ENCODE measurements around the gene TXN2. TPM values are rescaled to one million over a fixed set of nuclear protein-coding genes. Genes with fewer than 3 reads are reported as not detected.

The TXN2 gene
- total and polyA plus RNA-seq, 2 of the 4 experiments (the other 2 are of a cell fraction), result 49.6 to 166 TPM

GRCh38 chr22:36486619-36487384 is 5.4 kb upstream of the TXN2 start:
- H3K9ac ChIP-seq (ENCODE audit: low read depth, low read length), result no peak overlapping the region
- H2BK120ac ChIP-seq (ENCODE audit: low read depth, low read length), result no peak overlapping the region
- no peak overlapping the region for H2BK15ac ChIP-seq (ENCODE audit: low read depth, low read length)
- no peak overlapping the region for H4K8ac ChIP-seq (ENCODE audit: low read depth in 2 of 2, low read length in 2 of 2)
- H2BK5ac ChIP-seq (ENCODE audit: low read depth, low read length, poor library complexity, severe bottlenecking), result no peak overlapping the region
- peak; percentile 68 for DNase-seq
- H3K79me1 ChIP-seq (ENCODE audit: low read depth in 1 of 2, low read length in 2 of 2), result peaks cover 0 to 7% of the 10 kb centered on the region in 2 experiments; a peak in 2 of 4 replicates
- WGBS, 2 experiments (ENCODE audit: extremely low coverage in 2 of 2, insufficient read length in 1 of 2), result 75% methylated on average over 2 of the region's 13 CpGs; no CpG with 5 or more reads in 1 of the 2 experiments
- peaks cover 4% of the 10 kb centered on the region; the same call in 1 of the 2 replicates for H3K36me3 ChIP-seq (ENCODE audit: control insufficient read depth, insufficient read depth, low read length)
- in situ Hi-C loops (cut with MboI; ENCODE audit: low sequenced_read_pairs) (loop anchor here (5.0 to 10.0 kb wide), 2 partner anchors 292 to 345 kb away; no protein-coding TSS in a partner anchor), dilution Hi-C loops (cut with HindIII; ENCODE audit: low sequenced_read_pairs, unreplicated experiment) (no loop called here), intact Hi-C loops (cut with micrococcal nuclease) (loop anchor here (1.0 to 2.0 kb wide), 2 partner anchors 292 to 342 kb away; no protein-coding TSS in a partner anchor)
- no TSS peak for BruUV-seq (replicated peaks)
- TF ChIP-seq FOS (IDR thresholded peaks at IDR 0.05; ENCODE audit: low read depth, low read length) (no peak), SMC3 (IDR thresholded peaks at IDR 0.05; ENCODE audit: low read depth, low read length) (peak; percentile 75), RAD21 (IDR thresholded peaks at IDR 0.05; ENCODE audit: low read length) (peak; percentile 92), POLR2A (IDR thresholded peaks at IDR 0.05; ENCODE audit: low read depth, low read length) (0 out of 2 replicates have a peak, but pooled peaks have one; percentile 29), RFX5 (IDR thresholded peaks at IDR 0.05; ENCODE audit: low read depth, low read length) (no peak), CTCF (conservative IDR thresholded peaks at IDR 0.05; ENCODE audit: low read depth, low read length) (peak; percentile 83), ELK1 (IDR thresholded peaks at IDR 0.05; ENCODE audit: borderline replicate concordance, low read depth, low read length) (no peak)
- H3K4me1 ChIP-seq (ENCODE audit: control insufficient read depth, insufficient read depth, low read length), result peaks cover 1% of the 10 kb centered on the region
- H4K5ac ChIP-seq (ENCODE audit: low read depth, low read length), result no peak overlapping the region
- no peaks in the 10 kb centered on the region for H3K27me3 ChIP-seq (ENCODE audit: control insufficient read depth, insufficient read depth, low read length)
- H2AK5ac ChIP-seq (ENCODE audit: low read depth, low read length), result no peak overlapping the region
- no peak overlapping the region for H3K18ac ChIP-seq (ENCODE audit: low read depth, low read length)
- H4K91ac ChIP-seq (ENCODE audit: insufficient read depth, low read depth, low read length), result no peak overlapping the region
- ChIA-PET POLR2A (ENCODE audit: unreplicated experiment) (no interaction called here), CTCF (interaction anchor here (0.6 to 0.7 kb wide), 2 partner anchors 102 to 162 kb away, joined by 3 read pairs; no protein-coding TSS in a partner anchor)
- ATAC-seq (ENCODE audit: low read depth), result 0 out of 2 replicates have a peak, but pooled peaks have one; percentile 22
- no peak overlapping the region for H3K23ac ChIP-seq (ENCODE audit: low read depth, low read length)
- H3K4ac ChIP-seq (ENCODE audit: low read depth, low read length), result no peak overlapping the region
- no peak overlapping the region for H3K4me2 ChIP-seq (ENCODE audit: low read depth, low read length)
- no peak overlapping the region for H2AK9ac ChIP-seq (replicated peaks; ENCODE audit: low read depth, low read length, poor library complexity)
- H3K27ac ChIP-seq (ENCODE audit: insufficient read depth, low read length), result no peak overlapping the region
- H4K20me1 ChIP-seq (ENCODE audit: insufficient read depth, low read length), result no peaks in the 10 kb centered on the region
- no peak overlapping the region for H3K56ac ChIP-seq (ENCODE audit: extremely low read depth, insufficient read depth, low read length)
- H3K4me3 ChIP-seq (ENCODE audit: insufficient read depth, low read depth, low read length), result no peak overlapping the region
- H3K14ac ChIP-seq (replicated peaks; ENCODE audit: low read depth, low read length), result no peak overlapping the region
- H2AFZ ChIP-seq (replicated peaks; ENCODE audit: low read length, poor library complexity), result no peak overlapping the region
- no peak overlapping the region for H2BK20ac ChIP-seq (ENCODE audit: low read depth, low read length)
- no peaks in the 10 kb centered on the region; the same call in 1 of the 2 replicates for H3K9me1 ChIP-seq (ENCODE audit: insufficient read depth, low read length)
- no peaks in the 10 kb centered on the region; the same call in 1 of the 2 replicates for H3K9me3 ChIP-seq (ENCODE audit: control insufficient read depth, insufficient read depth, low read length)

All from IMR-90 (cell line).